Panc1 (cell line): ENCODE data around the gene MEI4. TPM values are rescaled to one million over a fixed set of nuclear protein-coding genes. Genes with fewer than 3 reads are reported as not detected.
"Not testable (repeated sequence)": the region's sequence is repeated elsewhere in the genome, so short reads cannot be mapped to it uniquely, and the experiment has no call there.

ENCODE experiments used
- ATAC-seq: fragments of 200-7000 bp; cut with Tn5 transposase; 2 replicates; pipeline ENCODE4 v1.9.1; 2020; ENCODE audit warnings: mild to moderate bottlenecking, moderate library complexity
- BruUV-seq: library from RNA; stranded (reverse); fragments of 400-500 nt; replicated peaks from 2 replicates; lab custom pipeline; 2021; lab: Mats Ljungman, UMichigan
- CTCF ChIA-PET: fragments of 300-600 bp; sonication (Branson Sonifier 250); formaldehyde crosslinking; loops from one replicate; lab custom pipeline; 2022; ENCODE audit warnings: antibody characterized with exemption; lab: Charles Lee
- POLR2A ChIA-PET: fragments of 300-600 bp; sonication (Branson Sonifier 250); formaldehyde crosslinking; loops from one replicate; lab custom pipeline; 2022; ENCODE audit warnings: antibody characterized with exemption; lab: Charles Lee
- DNase-seq: peaks from one replicate; pipeline ENCODE4 v3.0.0-alpha.2; 2010; ENCODE audit warnings: low read depth, low spot score
- H3K27ac ChIP-seq: 2 replicates; pipeline ENCODE4 v1.5.1; 2011; ENCODE audit warnings: mild to moderate bottlenecking, low read length, inconsistent platforms
- H3K27me3 ChIP-seq: fragments of 200-500 bp; sonication (Bioruptor generic); 2 replicates; pipeline ENCODE4 v1.6.0; 2014; ENCODE audit warnings: low read length, inconsistent platforms; ENCODE audit not compliant: control insufficient read depth, insufficient read depth
- H3K36me3 ChIP-seq: fragments of 200-500 bp; sonication (Bioruptor generic); 2 replicates; pipeline ENCODE4 v1.5.1; 2014; ENCODE audit warnings: inconsistent platforms, mild to moderate bottlenecking, low read length, moderate library complexity; ENCODE audit not compliant: control insufficient read depth, insufficient read depth
- H3K4me1 ChIP-seq: 2 replicates; pipeline ENCODE4 v1.5.1; 2011; ENCODE audit warnings: inconsistent platforms, mild to moderate bottlenecking, low read length, moderate library complexity; ENCODE audit not compliant: control insufficient read depth, insufficient read depth
- H3K4me3 ChIP-seq, 2 experiments: 2 replicates each; pipeline ENCODE4 v1.5.1; 2011 to 2012; ENCODE audit warnings: low read depth in 2 of 2, low read length in 2 of 2, mild to moderate bottlenecking in 2 of 2, inconsistent platforms in 1 of 2, moderate library complexity in 1 of 2
- H3K9me3 ChIP-seq: fragments of 200-500 bp; sonication (Bioruptor generic); 2 replicates; pipeline ENCODE4 v1.5.1; 2014; ENCODE audit warnings: low read depth, mild to moderate bottlenecking, inconsistent platforms, low read length, moderate library complexity; ENCODE audit not compliant: control insufficient read depth, insufficient read depth
- POLR2AphosphoS5 ChIP-seq: IDR thresholded peaks from 2 replicates; pipeline ENCODE4 v1.6.1; 2012; ENCODE audit warnings: mild to moderate bottlenecking, low read depth, low read length, moderate library complexity
- REST ChIP-seq, 2 experiments: IDR thresholded peaks; 2 replicates each; pipeline ENCODE4 v1.6.1; 2011 to 2012; ENCODE audit warnings: low read depth in 2 of 2, control low read depth in 1 of 2, low read length in 1 of 2, mild to moderate bottlenecking in 1 of 2, moderate library complexity in 1 of 2; ENCODE audit not compliant: insufficient read depth in 1 of 2
- SIN3A ChIP-seq: IDR thresholded peaks from 2 replicates; pipeline ENCODE4 v1.6.1; 2012; ENCODE audit warnings: low read depth, mild to moderate bottlenecking, low read length, moderate library complexity, borderline replicate concordance; ENCODE audit not compliant: insufficient read depth
- TCF7L2 ChIP-seq: IDR thresholded peaks from 2 replicates; pipeline ENCODE4 v1.6.1; 2011; ENCODE audit warnings: mild to moderate bottlenecking, low read depth, low read length, inconsistent platforms
- in situ Hi-C: cut with HindIII; loops from 2 replicates; pipeline ENCODE4 v1.10.0; 2016; ENCODE audit warnings: low sequenced_read_pairs, low pct_unique_long_range_greater_than_20kb
- intact Hi-C: fragments of 100-400 bp; cut with micrococcal nuclease; formaldehyde crosslinking; loops from one replicate; pipeline ENCODE4 v1.10.0; 2022; ENCODE audit not compliant: unreplicated experiment
- total RNA-seq: library from RNA; stranded (reverse); gene quantifications from one replicate; pipeline ENCODE4 v1.2.1, GENCODE V29; 2021; ENCODE audit not compliant: unreplicated experiment
- TF ChIP-seq, protein P1 (sequence below): fragments of 450-650 bp; IDR thresholded peaks from 2 replicates; pipeline ENCODE4 v1.5.1; 2017; ENCODE audit warnings: mild to moderate bottlenecking

Gene MEI4
- total RNA-seq, 1 experiment from 2014 or later, result 0.05 TPM

DNA sequence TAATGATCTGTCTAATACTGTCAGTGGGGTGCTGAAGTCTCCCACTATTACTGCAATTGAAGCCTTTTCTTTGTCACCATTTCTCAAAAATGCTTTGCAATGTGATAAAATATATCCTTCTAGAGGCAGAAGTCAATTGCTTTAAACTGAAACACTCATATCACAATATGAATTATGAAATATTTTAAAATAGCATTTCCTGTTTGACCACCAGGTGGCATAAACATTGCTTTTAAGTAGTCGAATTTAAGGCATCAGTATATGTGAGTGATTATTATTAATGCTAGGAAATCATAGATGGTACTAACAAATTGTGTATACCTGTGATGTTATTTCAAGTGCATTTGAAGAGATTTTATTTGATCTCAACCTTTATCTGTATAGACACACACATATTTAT lies 87.5 kb downstream of the MEI4 start:
- TF ChIP-seq, protein P1, sequence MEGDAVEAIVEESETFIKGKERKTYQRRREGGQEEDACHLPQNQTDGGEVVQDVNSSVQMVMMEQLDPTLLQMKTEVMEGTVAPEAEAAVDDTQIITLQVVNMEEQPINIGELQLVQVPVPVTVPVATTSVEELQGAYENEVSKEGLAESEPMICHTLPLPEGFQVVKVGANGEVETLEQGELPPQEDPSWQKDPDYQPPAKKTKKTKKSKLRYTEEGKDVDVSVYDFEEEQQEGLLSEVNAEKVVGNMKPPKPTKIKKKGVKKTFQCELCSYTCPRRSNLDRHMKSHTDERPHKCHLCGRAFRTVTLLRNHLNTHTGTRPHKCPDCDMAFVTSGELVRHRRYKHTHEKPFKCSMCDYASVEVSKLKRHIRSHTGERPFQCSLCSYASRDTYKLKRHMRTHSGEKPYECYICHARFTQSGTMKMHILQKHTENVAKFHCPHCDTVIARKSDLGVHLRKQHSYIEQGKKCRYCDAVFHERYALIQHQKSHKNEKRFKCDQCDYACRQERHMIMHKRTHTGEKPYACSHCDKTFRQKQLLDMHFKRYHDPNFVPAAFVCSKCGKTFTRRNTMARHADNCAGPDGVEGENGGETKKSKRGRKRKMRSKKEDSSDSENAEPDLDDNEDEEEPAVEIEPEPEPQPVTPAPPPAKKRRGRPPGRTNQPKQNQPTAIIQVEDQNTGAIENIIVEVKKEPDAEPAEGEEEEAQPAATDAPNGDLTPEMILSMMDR, result peak; percentile 37; the same call in 1 of the 2 replicates
- no peak for TF ChIP-seq REST (IDR thresholded peaks at IDR 0.05; ENCODE audit: insufficient read depth in 1 of 2, low read depth in 2 of 2, low read length in 1 of 2)
- Histone ChIP-seq H3K27ac (no peak overlapping the region), H3K36me3 (no peaks in the 10 kb centered on the region), H3K9me3 (no peaks in the 10 kb centered on the region), H3K27me3 (no peaks in the 10 kb centered on the region), H3K4me1 (no peaks in the 10 kb centered on the region), H3K4me3 (no peak overlapping the region)
- DNase-seq, result peak; percentile 4
- no TSS peak for BruUV-seq
- CTCF ChIA-PET, result no interaction called here
- POLR2A ChIA-PET, result no interaction called here
- in situ Hi-C loops (no loop called here), intact Hi-C loops (loop anchor here (10.0 kb wide), 1 partner anchor 184 kb away; no protein-coding TSS in a partner anchor)
- no peak for ATAC-seq

DNA sequence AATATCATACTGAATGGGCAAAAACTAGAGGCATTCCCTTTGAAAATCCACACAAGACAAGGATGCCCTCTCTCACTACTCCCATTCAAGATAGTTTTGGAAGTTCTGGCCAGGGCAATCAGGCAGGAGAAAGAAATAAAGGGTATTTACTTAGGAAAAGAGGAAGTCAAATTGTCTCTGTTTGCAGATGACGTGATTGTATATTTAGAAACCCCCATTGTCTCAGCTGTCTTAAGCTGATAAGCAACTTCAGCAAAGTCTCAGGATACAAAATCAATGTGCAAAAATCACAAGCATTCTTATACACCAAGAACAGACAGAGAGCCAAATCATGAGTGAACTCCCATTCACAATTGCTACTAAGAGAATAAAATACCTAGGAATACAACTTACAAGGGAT lies 99.3 kb downstream of the MEI4 start:
- H3K27ac ChIP-seq, DNase-seq, H3K4me3 ChIP-seq, intact Hi-C loops, BruUV-seq, POLR2A ChIA-PET, H3K4me1 ChIP-seq, H3K9me3 ChIP-seq, H3K36me3 ChIP-seq, in situ Hi-C loops, H3K27me3 ChIP-seq, CTCF ChIA-PET, ATAC-seq: not testable (repeated sequence)

GRCh38 chr6:77762386-77762785 lies 109.5 kb downstream of the MEI4 start:
- ATAC-seq (no peak), DNase-seq (no peak)
- intact Hi-C loops (no loop called here), in situ Hi-C loops (no loop called here)
- Histone ChIP-seq H3K27me3 (no peaks in the 10 kb centered on the region), H3K4me3 (no peak overlapping the region), H3K27ac (no peak overlapping the region), H3K9me3 (no peaks in the 10 kb centered on the region), H3K4me1 (no peaks in the 10 kb centered on the region), H3K36me3 (no peaks in the 10 kb centered on the region)
- BruUV-seq, result no TSS peak
- ChIA-PET CTCF (no interaction called here), POLR2A (no interaction called here)
- TF ChIP-seq REST (IDR thresholded peaks at IDR 0.05; ENCODE audit: insufficient read depth in 1 of 2, low read depth in 2 of 2, low read length in 1 of 2) (no peak), SIN3A (no peak), TCF7L2 (no peak), POLR2AphosphoS5 (no peak)
- TF ChIP-seq, protein P1, result no peak
